ENCODE results near the gene POLR3E. TPM values are rescaled to one million over a fixed set of nuclear protein-coding genes. Genes with fewer than 3 reads are reported as not detected.
A peak's percentile ranks its signal among the peaks of the same experiment; 100 is the strongest.
"Not testable (repeated sequence)": the region's sequence is repeated elsewhere in the genome, so short reads cannot be mapped to it uniquely, and the experiment has no call there.

The POLR3E gene
- total RNA-seq, 3 donors from 2014 or later: 59.0 to 72.4 (median 64.0) TPM

DNA sequence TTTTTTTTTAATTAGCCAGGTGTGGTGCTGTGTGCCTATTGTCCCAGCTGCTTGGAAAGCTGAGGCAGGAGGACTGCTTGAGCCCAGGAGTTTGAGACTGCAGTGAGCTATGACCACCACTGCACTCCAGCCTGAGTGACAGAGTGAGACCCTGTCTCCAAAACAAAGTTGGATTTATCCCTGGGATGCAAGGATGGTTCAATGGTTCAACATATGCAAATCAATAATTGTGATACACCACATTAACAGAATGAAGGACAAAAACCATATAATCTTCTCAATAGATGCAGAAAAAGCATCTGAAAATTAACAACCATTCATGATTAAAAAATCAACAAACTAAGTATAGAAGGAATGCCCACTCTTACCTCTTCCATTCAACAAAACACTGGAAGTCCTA lies 43.7 kb downstream of the POLR3E start:
- peaks cover 3 to 17% of the 10 kb centered on the region in 2 donors for H3K9me3 ChIP-seq
- H3K4me1 ChIP-seq: no peaks in the 10 kb centered on the region
- no peak overlapping the region for H3K27ac ChIP-seq
- H3K27me3 ChIP-seq: no peaks in the 10 kb centered on the region
- intact Hi-C loops (cut with DNase I; ENCODE audit: low total_unique reads): loop anchor here (10.0 kb wide), 1 partner anchor 314 kb away; no protein-coding TSS in a partner anchor
- H3K36me3 ChIP-seq: no peaks in the 10 kb centered on the region
- TF ChIP-seq POLR2A (IDR thresholded peaks at IDR 0.05) (no peak), CTCF (IDR thresholded peaks at IDR 0.05) (no peak)
- H3K4me3 ChIP-seq: no peak overlapping the region
- DNase-seq (ENCODE audit: low spot score in 2 of 2): no peak

- Histone ChIP-seq H3K9me3 (peaks cover 0 to 6% of the 10 kb centered on the region in 2 donors), H3K27me3 (no peaks in the 10 kb centered on the region), H3K27ac (no peak overlapping the region), H3K4me3 (no peak overlapping the region), H3K4me1 (no peaks in the 10 kb centered on the region), H3K36me3 (no peaks in the 10 kb centered on the region)
- intact Hi-C loops (cut with DNase I; ENCODE audit: low total_unique reads): loop anchor here (10.0 kb wide), 1 partner anchor 313 kb away; no protein-coding TSS in a partner anchor
- TF ChIP-seq POLR2AphosphoS5 (IDR thresholded peaks at IDR 0.05) (no peak), POLR2A (IDR thresholded peaks at IDR 0.05) (no peak), CTCF (IDR thresholded peaks at IDR 0.05) (no peak)
- no peak for DNase-seq (ENCODE audit: low spot score in 2 of 2)
These were observed 44.9 kb downstream of the POLR3E start for GRCh38 chr16:22342082-22342481.

- no peaks in the 10 kb centered on the region for H3K9me3 ChIP-seq
- no peaks in the 10 kb centered on the region for H3K36me3 ChIP-seq
- intact Hi-C loops (cut with DNase I; ENCODE audit: low total_unique reads): loop anchor here (10.0 kb wide), 1 partner anchor 308 kb away; no protein-coding TSS in a partner anchor
- no peak overlapping the region for H3K4me3 ChIP-seq
- TF ChIP-seq POLR2A (IDR thresholded peaks at IDR 0.05) (no peak), CTCF (IDR thresholded peaks at IDR 0.05) (no peak)
- H3K27ac ChIP-seq: peak overlapping the region; percentile 52 to 62
- no peaks in the 10 kb centered on the region for H3K4me1 ChIP-seq
- DNase-seq (ENCODE audit: low spot score in 2 of 2): no peak
- H3K27me3 ChIP-seq: no peaks in the 10 kb centered on the region
These were observed 49.3 kb downstream of the POLR3E start for GRCh38 chr16:22346483-22346882.

GRCh38 chr16:22347100-22347820 lies 50.1 kb downstream of the POLR3E start:
- DNase-seq (ENCODE audit: low spot score in 2 of 2): no peak
- Histone ChIP-seq H3K27ac (peak overlapping the region; percentile 29 to 62), H3K9me3 (no peaks in the 10 kb centered on the region), H3K36me3 (no peaks in the 10 kb centered on the region), H3K27me3 (no peaks in the 10 kb centered on the region), H3K4me1 (no peaks in the 10 kb centered on the region), H3K4me3 (no peak overlapping the region)
- TF ChIP-seq CTCF (IDR thresholded peaks at IDR 0.05) (no peak), POLR2A (IDR thresholded peaks at IDR 0.05) (no peak), POLR2AphosphoS5 (IDR thresholded peaks at IDR 0.05) (no peak)
- intact Hi-C loops (cut with DNase I; ENCODE audit: low total_unique reads): loop anchor here (10.0 kb wide), 1 partner anchor 308 kb away; no protein-coding TSS in a partner anchor

- Histone ChIP-seq H3K4me1 (no peaks in the 10 kb centered on the region), H3K27me3 (no peaks in the 10 kb centered on the region), H3K27ac (peak overlapping the region; percentile 52 to 70), H3K36me3 (no peaks in the 10 kb centered on the region), H3K9me3 (no peaks in the 10 kb centered on the region), H3K4me3 (no peak overlapping the region)
- intact Hi-C loops (cut with DNase I; ENCODE audit: low total_unique reads): loop anchor here (10.0 kb wide), 1 partner anchor 307 kb away; no protein-coding TSS in a partner anchor
- no peak for TF ChIP-seq CTCF (IDR thresholded peaks at IDR 0.05)
- TF ChIP-seq POLR2A (IDR thresholded peaks at IDR 0.05): no peak
- no peak for TF ChIP-seq POLR2AphosphoS5 (IDR thresholded peaks at IDR 0.05)
- DNase-seq (ENCODE audit: low spot score in 2 of 2): peak in 1 of 2 donors; percentile 44
These were observed 51.1 kb downstream of the POLR3E start for GRCh38 chr16:22348291-22348690.

DNA sequence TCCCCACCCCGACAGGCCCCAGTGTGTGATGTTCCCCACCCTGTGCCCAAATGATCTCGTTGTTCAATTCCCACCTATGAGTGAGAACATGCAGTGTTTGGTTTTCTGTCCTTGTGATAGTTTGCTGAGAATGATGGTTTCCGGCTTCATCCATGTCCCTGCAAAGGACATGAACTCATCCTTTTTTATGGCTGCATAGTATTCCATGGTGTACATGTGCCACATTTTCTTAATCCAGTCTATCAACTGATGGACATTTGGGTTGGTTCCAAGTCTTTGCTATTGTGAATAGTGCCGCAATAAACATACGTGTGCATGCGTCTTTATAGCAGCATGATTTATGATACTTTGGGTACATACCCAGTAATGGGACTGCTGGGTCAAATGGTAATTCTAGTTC lies 53.8 kb downstream of the POLR3E start:
- H3K36me3 ChIP-seq; H3K4me1 ChIP-seq; intact Hi-C loops (cut with DNase I; ENCODE audit: low total_unique reads); H3K27ac ChIP-seq; H3K27me3 ChIP-seq; DNase-seq (ENCODE audit: low spot score in 2 of 2); H3K9me3 ChIP-seq; H3K4me3 ChIP-seq: not testable (repeated sequence)

Measured in breast epithelium (tissue), 4 donors.